ENCODE data around the gene SEC61A1.

Gene SEC61A1

GRCh38 chr3:128075522-128076482 is 23.6 kb downstream of the SEC61A1 start:
- Histone ChIP-seq H3K79me2 (ENCODE audit: insufficient read depth, low read length) (no peaks in the 10 kb centered on the region), H3K9me3 (ENCODE audit: insufficient read depth, low read depth, low read length) (no peaks in the 10 kb centered on the region), H2AFZ (ENCODE audit: low read length) (no peak overlapping the region), H4K20me1 (ENCODE audit: insufficient read depth, low read length, poor library complexity, severe bottlenecking) (no peaks in the 10 kb centered on the region), H3K27me3 (ENCODE audit: insufficient read depth, low read length, poor library complexity, severe bottlenecking) (no peaks in the 10 kb centered on the region), H3K9ac (ENCODE audit: low read depth, low read length, poor library complexity, severe bottlenecking) (no peak overlapping the region), H3K9me2 (replicated peaks; ENCODE audit: low read depth, low read length) (no peaks in the 10 kb centered on the region), H3F3A (ENCODE audit: low read depth) (no peaks in the 10 kb centered on the region), H3K4me3 (ENCODE audit: low read length, poor library complexity, severe bottlenecking) (no peak overlapping the region), H3K4me1 (ENCODE audit: insufficient read depth, low read length, poor library complexity, severe bottlenecking) (no peaks in the 10 kb centered on the region), H3K4me2 (ENCODE audit: low read depth, low read length, poor library complexity, severe bottlenecking) (no peak overlapping the region), H3K36me3 (ENCODE audit: insufficient read depth, low read length) (peaks cover 43% of the 10 kb centered on the region; the same call in 1 of the 2 replicates)
- no peak for TF ChIP-seq EZH2phosphoT487 (IDR thresholded peaks at IDR 0.05; ENCODE audit: borderline replicate concordance)
- TF ChIP-seq, protein P1, sequence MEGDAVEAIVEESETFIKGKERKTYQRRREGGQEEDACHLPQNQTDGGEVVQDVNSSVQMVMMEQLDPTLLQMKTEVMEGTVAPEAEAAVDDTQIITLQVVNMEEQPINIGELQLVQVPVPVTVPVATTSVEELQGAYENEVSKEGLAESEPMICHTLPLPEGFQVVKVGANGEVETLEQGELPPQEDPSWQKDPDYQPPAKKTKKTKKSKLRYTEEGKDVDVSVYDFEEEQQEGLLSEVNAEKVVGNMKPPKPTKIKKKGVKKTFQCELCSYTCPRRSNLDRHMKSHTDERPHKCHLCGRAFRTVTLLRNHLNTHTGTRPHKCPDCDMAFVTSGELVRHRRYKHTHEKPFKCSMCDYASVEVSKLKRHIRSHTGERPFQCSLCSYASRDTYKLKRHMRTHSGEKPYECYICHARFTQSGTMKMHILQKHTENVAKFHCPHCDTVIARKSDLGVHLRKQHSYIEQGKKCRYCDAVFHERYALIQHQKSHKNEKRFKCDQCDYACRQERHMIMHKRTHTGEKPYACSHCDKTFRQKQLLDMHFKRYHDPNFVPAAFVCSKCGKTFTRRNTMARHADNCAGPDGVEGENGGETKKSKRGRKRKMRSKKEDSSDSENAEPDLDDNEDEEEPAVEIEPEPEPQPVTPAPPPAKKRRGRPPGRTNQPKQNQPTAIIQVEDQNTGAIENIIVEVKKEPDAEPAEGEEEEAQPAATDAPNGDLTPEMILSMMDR (conservative IDR thresholded peaks at IDR 0.05; ENCODE audit: low read length), result peak; percentile 31

DNA sequence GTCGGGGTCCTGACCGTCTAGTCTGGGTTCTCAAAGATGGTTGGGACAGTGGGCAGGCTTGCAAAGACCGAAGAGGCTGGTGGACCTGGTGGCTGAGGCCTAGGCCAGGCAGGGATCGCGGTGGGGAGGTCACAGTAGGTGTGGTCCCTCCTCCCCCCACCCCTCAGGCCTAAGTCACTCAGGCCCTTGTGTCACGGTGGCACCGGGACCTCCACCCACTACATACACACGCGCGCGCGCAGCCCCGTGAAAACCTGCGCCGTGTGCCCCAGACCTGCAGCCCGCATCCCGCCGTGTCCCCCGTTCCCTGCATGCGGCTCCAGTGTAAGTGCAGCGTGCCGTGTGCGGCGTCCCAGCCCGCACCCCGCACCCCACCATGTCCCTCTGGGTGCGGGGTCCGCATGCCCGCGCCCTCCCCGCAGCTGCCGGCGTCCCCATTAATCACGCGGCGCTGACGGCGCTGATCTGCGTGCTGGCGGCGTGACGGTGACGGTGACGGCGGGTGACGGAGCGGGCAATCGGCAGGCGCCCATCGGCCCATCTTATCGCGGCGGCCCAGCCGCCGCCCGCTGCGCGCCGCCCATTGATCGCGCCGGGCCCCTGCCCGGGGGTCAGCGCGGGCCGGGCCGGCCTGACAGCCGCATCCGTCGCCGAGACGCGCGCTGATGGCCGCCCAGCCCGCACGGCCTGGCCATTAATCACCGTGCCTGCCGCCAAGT is 24.4 kb downstream of the SEC61A1 start:
- Histone ChIP-seq H3K9me2 (replicated peaks; ENCODE audit: low read depth, low read length) (no peaks in the 10 kb centered on the region), H3F3A (ENCODE audit: low read depth) (no peaks in the 10 kb centered on the region), H2AFZ (ENCODE audit: low read length) (no peak overlapping the region), H3K36me3 (ENCODE audit: insufficient read depth, low read length) (peaks cover 43% of the 10 kb centered on the region; the same call in 1 of the 2 replicates), H3K9ac (ENCODE audit: low read depth, low read length, poor library complexity, severe bottlenecking) (no peak overlapping the region), H3K4me1 (ENCODE audit: insufficient read depth, low read length, poor library complexity, severe bottlenecking) (no peaks in the 10 kb centered on the region), H3K9me3 (ENCODE audit: insufficient read depth, low read depth, low read length) (no peaks in the 10 kb centered on the region), H3K79me2 (ENCODE audit: insufficient read depth, low read length) (no peaks in the 10 kb centered on the region), H3K4me3 (ENCODE audit: low read length, poor library complexity, severe bottlenecking) (no peak overlapping the region), H3K27me3 (ENCODE audit: insufficient read depth, low read length, poor library complexity, severe bottlenecking) (no peaks in the 10 kb centered on the region), H3K4me2 (ENCODE audit: low read depth, low read length, poor library complexity, severe bottlenecking) (no peak overlapping the region), H4K20me1 (ENCODE audit: insufficient read depth, low read length, poor library complexity, severe bottlenecking) (no peaks in the 10 kb centered on the region)
- TF ChIP-seq EZH2phosphoT487 (IDR thresholded peaks at IDR 0.05; ENCODE audit: borderline replicate concordance), result no peak
- TF ChIP-seq, protein P1 (conservative IDR thresholded peaks at IDR 0.05; ENCODE audit: low read length), result no peak

GRCh38 chr3:128077202-128077624 is 25.0 kb downstream of the SEC61A1 start:
- Histone ChIP-seq H2AFZ (ENCODE audit: low read length) (no peak overlapping the region), H3K9me3 (ENCODE audit: insufficient read depth, low read depth, low read length) (no peaks in the 10 kb centered on the region), H3K4me3 (ENCODE audit: low read length, poor library complexity, severe bottlenecking) (no peak overlapping the region), H3K9ac (ENCODE audit: low read depth, low read length, poor library complexity, severe bottlenecking) (no peak overlapping the region), H3K36me3 (ENCODE audit: insufficient read depth, low read length) (peaks cover 42% of the 10 kb centered on the region; the same call in 1 of the 2 replicates), H3K27me3 (ENCODE audit: insufficient read depth, low read length, poor library complexity, severe bottlenecking) (no peaks in the 10 kb centered on the region), H3K9me2 (replicated peaks; ENCODE audit: low read depth, low read length) (no peaks in the 10 kb centered on the region), H4K20me1 (ENCODE audit: insufficient read depth, low read length, poor library complexity, severe bottlenecking) (no peaks in the 10 kb centered on the region), H3K4me1 (ENCODE audit: insufficient read depth, low read length, poor library complexity, severe bottlenecking) (no peaks in the 10 kb centered on the region), H3F3A (ENCODE audit: low read depth) (no peaks in the 10 kb centered on the region), H3K4me2 (ENCODE audit: low read depth, low read length, poor library complexity, severe bottlenecking) (no peak overlapping the region), H3K79me2 (ENCODE audit: insufficient read depth, low read length) (no peaks in the 10 kb centered on the region)
- TF ChIP-seq, protein P1 (conservative IDR thresholded peaks at IDR 0.05; ENCODE audit: low read length), result no peak
- no peak for TF ChIP-seq EZH2phosphoT487 (IDR thresholded peaks at IDR 0.05; ENCODE audit: borderline replicate concordance)

Data from Loucy (cell line).